Gastrocnemius medialis (tissue), 4 donors: ENCODE data around the gene NUDT14. TPM values are rescaled to one million over a fixed set of nuclear protein-coding genes. Genes with fewer than 3 reads are reported as not detected.

Experiments used
- ATAC-seq, 2 donors: fragments of 150-250 bp; one replicate each; pipeline ENCODE4 v1.9.1; 2016
- DNase-seq, 2 donors: peaks; one replicate each; pipeline ENCODE4 v3.0.0-alpha.2; 2019
- H3K27ac ChIP-seq, 4 donors: fragments of 200-600 bp; sonication (generic); 1 replicate in 1 of 4; 2 replicates in 3 of 4; pipeline ENCODE4 v1.5.1; 2016 to 2018; ENCODE audit warnings: mild to moderate bottlenecking in 2 of 4, moderate library complexity in 1 of 4
- H3K27me3 ChIP-seq, 3 donors: fragments of 200-600 bp; sonication (generic) in 2 of 3; 1 replicate in 1 of 3; 2 replicates in 2 of 3; pipeline versions ENCODE4 v1.5.1 to v1.6.0; 2016 to 2019; ENCODE audit warnings: mild to moderate bottlenecking in 1 of 3, moderate library complexity in 1 of 3
- H3K36me3 ChIP-seq, 2 donors: fragments of 200-600 bp; sonication (generic) in 1 of 2; one replicate each; pipeline ENCODE4 v1.5.1; 2017 to 2018
- H3K4me1 ChIP-seq, 2 donors: fragments of 200-600 bp; sonication (generic) in 1 of 2; one replicate each; pipeline ENCODE4 v1.5.1; 2016 to 2017; ENCODE audit warnings: mild to moderate bottlenecking in 2 of 2
- H3K4me3 ChIP-seq, 4 donors: fragments of 200-600 bp; sonication (generic) in 3 of 4; 1 replicate in 1 of 4; 2 replicates in 3 of 4; pipeline ENCODE4 v1.5.1; 2016 to 2019; ENCODE audit warnings: mild to moderate bottlenecking in 2 of 4
- H3K9me3 ChIP-seq, 3 donors: fragments of 200-600 bp; sonication (generic) in 2 of 3; 1 replicate in 1 of 3; 2 replicates in 2 of 3; pipeline ENCODE4 v1.5.1; 2016 to 2019
- POLR2A ChIP-seq, 2 donors: fragments of 450-650 bp; IDR thresholded peaks; one replicate each; pipeline ENCODE4 v1.6.1; 2017; ENCODE audit warnings: antibody characterized with exemption in 2 of 2, mild to moderate bottlenecking in 2 of 2, moderate library complexity in 2 of 2
- in situ Hi-C, 4 donors: fragments of 200-750 bp; cut with MboI; loops; one replicate each; pipeline versions ENCODE4 v1.15.0 to v1.8.0; 2017; ENCODE audit warnings: low sequenced_read_pairs in 4 of 4
- intact Hi-C: fragments of 100-400 bp; cut with DNase I; formaldehyde crosslinking; loops from one replicate; pipeline ENCODE4 v1.15.1; 2023; ENCODE audit warnings: low total_unique reads
- total RNA-seq, 4 donors: library from RNA; depleted of rRNA; stranded (reverse); fragments of >200 nt; gene quantifications; one replicate each; pipeline versions ENCODE4 v1.1.0 to v1.2.3, GENCODE V29; 2016
- TF ChIP-seq, protein P1 (sequence below), 5 experiments: fragments of 450-650 bp in 3 of 5; fragments of 200-600 bp in 2 of 5; sonication (generic) in 2 of 5; IDR thresholded peaks in 4 of 5; conservative IDR thresholded peaks in 1 of 5; 1 replicate in 4 of 5; 2 replicates in 1 of 5; pipeline ENCODE4 v1.5.1; 2016 to 2019; ENCODE audit warnings: antibody characterized with exemption in 5 of 5, mild to moderate bottlenecking in 3 of 5, moderate library complexity in 3 of 5

NUDT14 gene
- total RNA-seq, 4 donors from 2014 or later, result 11.0 to 25.5 (median 16.4) TPM

DNA sequence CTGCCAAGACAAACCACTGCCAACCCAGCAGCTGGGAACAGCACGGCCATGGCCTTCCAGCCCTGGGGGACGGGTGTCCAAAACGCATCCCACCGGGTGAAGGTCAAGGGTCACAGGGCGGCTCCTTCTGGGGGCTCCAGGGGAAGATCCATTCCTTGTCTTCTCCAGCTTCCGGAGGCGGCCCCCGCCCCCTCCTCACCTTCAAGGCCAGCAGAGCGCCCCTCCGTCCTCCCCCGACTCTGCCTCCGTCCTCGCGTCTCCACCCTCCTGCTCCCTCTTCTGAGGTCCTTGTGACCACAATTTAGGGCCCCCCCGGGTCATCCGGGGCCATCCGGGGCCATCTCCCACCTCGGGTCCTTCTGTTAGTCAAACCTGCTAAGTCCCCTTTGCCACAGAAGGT, 3.9 kb upstream of the NUDT14 start:
- no peaks in the 10 kb centered on the region for H3K27me3 ChIP-seq
- DNase-seq (no peak), ATAC-seq (no peak)
- peaks cover 5 to 17% of the 10 kb centered on the region in 2 donors for H3K4me1 ChIP-seq
- intact Hi-C loops, result no loop called here
- no peaks in the 10 kb centered on the region for H3K36me3 ChIP-seq
- in situ Hi-C loops, result no loop called here
- TF ChIP-seq POLR2A (IDR thresholded peaks at IDR 0.05), result no peak
- TF ChIP-seq, protein P1, sequence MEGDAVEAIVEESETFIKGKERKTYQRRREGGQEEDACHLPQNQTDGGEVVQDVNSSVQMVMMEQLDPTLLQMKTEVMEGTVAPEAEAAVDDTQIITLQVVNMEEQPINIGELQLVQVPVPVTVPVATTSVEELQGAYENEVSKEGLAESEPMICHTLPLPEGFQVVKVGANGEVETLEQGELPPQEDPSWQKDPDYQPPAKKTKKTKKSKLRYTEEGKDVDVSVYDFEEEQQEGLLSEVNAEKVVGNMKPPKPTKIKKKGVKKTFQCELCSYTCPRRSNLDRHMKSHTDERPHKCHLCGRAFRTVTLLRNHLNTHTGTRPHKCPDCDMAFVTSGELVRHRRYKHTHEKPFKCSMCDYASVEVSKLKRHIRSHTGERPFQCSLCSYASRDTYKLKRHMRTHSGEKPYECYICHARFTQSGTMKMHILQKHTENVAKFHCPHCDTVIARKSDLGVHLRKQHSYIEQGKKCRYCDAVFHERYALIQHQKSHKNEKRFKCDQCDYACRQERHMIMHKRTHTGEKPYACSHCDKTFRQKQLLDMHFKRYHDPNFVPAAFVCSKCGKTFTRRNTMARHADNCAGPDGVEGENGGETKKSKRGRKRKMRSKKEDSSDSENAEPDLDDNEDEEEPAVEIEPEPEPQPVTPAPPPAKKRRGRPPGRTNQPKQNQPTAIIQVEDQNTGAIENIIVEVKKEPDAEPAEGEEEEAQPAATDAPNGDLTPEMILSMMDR (IDR thresholded peaks at IDR 0.05 in 4 of 5, conservative IDR thresholded peaks at IDR 0.05 in 1 of 5), result no peak
- H3K9me3 ChIP-seq, result no peaks in the 10 kb centered on the region
- H3K27ac ChIP-seq, result no peak overlapping the region
- H3K4me3 ChIP-seq, result no peak overlapping the region

DNA sequence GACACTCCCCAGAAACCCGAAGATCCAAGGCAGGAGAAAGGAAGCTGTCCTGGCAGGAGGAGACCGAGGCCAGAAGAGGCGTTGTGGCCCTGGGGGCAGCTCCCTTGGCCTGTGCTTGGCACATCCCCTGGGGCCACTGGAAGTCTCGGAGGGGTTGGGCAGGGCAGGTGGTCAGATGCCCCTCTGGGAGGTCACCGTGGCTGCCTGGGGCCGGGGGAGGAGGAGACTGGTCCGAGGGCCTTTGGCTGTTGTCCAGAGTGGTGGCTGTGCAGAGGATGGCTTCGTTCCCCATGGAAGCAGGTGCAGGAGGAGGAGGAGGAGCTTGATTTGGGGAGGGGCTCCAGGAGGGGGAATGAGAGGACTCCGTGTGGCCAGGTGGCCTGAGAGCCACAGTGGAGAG, 3.3 kb upstream of the NUDT14 start:
- H3K36me3 ChIP-seq, result no peaks in the 10 kb centered on the region
- H3K9me3 ChIP-seq, result no peaks in the 10 kb centered on the region
- in situ Hi-C loops (no loop called here), intact Hi-C loops (loop anchor here (5.0 kb wide), 1 partner anchor 92 kb away; no protein-coding TSS in a partner anchor)
- ATAC-seq (no peak), DNase-seq (no peak)
- H3K4me3 ChIP-seq, result no peak overlapping the region
- TF ChIP-seq POLR2A (IDR thresholded peaks at IDR 0.05), result no peak
- TF ChIP-seq, protein P1 (IDR thresholded peaks at IDR 0.05 in 4 of 5, conservative IDR thresholded peaks at IDR 0.05 in 1 of 5), result no peak
- no peak overlapping the region for H3K27ac ChIP-seq
- H3K27me3 ChIP-seq, result no peaks in the 10 kb centered on the region
- peaks cover 5 to 17% of the 10 kb centered on the region in 2 donors for H3K4me1 ChIP-seq

DNA sequence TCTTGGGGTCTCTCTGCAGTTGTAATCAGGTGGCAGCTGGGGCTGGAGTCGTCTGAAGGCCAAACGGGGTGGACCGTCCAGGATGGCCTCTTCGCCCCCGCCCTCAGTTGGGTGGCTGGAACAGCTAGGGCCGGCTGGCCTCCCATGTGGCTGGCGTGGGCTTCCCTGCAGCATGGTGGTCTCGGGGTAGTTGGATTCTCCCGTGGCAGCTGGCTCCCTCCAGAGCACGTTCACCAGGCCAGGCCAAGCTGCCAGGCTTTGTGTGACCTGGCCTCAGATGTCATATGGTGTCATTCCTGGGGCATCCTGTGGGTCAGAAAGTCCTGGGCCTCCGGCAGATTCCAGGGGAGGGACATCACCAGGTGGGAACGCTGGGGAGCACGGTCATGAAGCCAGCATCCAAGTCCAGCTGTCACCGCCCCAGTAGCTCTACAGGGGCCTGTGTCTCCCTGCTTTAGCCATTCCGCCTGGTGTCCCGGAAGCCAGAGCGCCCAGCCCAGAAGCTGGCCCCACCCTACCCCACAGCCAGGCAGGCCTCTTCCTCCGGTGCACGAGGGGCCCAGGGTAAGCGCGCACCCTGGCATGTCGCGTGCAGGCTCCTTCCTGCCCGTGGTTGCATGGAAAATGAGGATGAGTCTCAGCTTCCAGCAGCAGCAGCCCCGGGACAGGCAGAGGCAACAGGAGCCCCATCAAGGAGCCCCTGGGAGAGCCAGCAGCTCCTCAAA, 1.3 kb upstream of the NUDT14 start:
- intact Hi-C loops (loop anchor here (5.0 kb wide), 1 partner anchor 90 kb away; no protein-coding TSS in a partner anchor), in situ Hi-C loops (no loop called here)
- no peak for TF ChIP-seq POLR2A (IDR thresholded peaks at IDR 0.05)
- TF ChIP-seq, protein P1 (IDR thresholded peaks at IDR 0.05 in 4 of 5, conservative IDR thresholded peaks at IDR 0.05 in 1 of 5), result no peak
- ATAC-seq (no peak), DNase-seq (no peak)
- no peaks in the 10 kb centered on the region for H3K9me3 ChIP-seq
- H3K4me1 ChIP-seq, result peaks cover 5 to 22% of the 10 kb centered on the region in 2 donors
- no peak overlapping the region for H3K4me3 ChIP-seq
- peak overlapping the region in 3 of 4 donors; percentile 35 to 44 (median 43) for H3K27ac ChIP-seq
- H3K36me3 ChIP-seq, result no peaks in the 10 kb centered on the region
- H3K27me3 ChIP-seq, result no peaks in the 10 kb centered on the region

DNA sequence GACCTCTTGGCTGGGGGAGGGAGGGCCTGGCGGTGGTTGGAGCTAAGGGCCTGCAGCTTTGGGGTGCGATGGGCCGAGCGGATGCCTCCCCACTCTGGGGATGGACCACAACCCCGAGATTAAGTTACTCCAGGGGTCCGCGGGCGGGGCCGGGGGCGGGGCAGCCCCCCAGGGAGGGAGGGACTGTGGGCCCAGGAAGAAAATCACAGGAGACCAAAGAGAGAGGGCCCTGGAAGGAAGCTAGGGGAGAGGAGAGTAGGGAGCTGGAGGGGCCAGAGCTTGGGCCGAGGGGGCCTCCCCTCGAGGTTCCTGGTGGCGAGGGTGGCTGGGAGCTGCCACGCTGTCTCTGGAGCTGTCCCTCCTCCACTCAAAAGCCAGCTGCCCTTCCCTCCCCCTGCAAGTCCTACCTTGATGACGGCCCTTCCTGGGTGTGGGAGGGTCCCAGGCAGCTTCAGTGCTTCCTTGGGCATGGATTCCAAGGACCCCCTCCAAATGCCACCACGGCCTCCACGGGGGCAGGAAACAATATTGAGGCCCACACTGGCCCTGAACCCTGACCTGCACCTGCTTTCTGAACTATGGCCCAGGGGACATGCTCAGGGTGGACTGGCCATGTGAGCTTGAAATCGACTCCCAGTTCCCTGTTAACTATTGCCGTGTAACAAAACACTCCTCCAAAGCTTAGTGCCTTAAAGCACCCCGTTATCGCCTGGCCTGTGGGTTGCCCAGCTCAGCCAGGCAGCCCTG, 610 bp upstream of the NUDT14 start:
- Histone ChIP-seq H3K27me3 (no peaks in the 10 kb centered on the region), H3K9me3 (no peaks in the 10 kb centered on the region), H3K27ac (peak overlapping the region; percentile 27 to 44 (median 39)), H3K4me1 (peaks cover 11 to 29% of the 10 kb centered on the region in 2 donors), H3K36me3 (no peaks in the 10 kb centered on the region), H3K4me3 (peak overlapping the region in 3 of 4 donors; percentile 28 to 63 (median 53))
- no peak for DNase-seq
- in situ Hi-C loops, result no loop called here
- ATAC-seq, result no peak
- intact Hi-C loops, result loop anchor here (5.0 kb wide), 1 partner anchor 89 kb away; no protein-coding TSS in a partner anchor
- TF ChIP-seq POLR2A (IDR thresholded peaks at IDR 0.05), result no peak
- TF ChIP-seq, protein P1 (IDR thresholded peaks at IDR 0.05 in 4 of 5, conservative IDR thresholded peaks at IDR 0.05 in 1 of 5), result no peak
